ENCODE measurements around the gene GTSF1L. TPM values are rescaled to one million over a fixed set of nuclear protein-coding genes. Genes with fewer than 3 reads are reported as not detected.
A peak's percentile ranks its signal among the peaks of the same experiment; 100 is the strongest.

Gene GTSF1L
- total RNA-seq, 1 donor from 2014 or later, result not detected

DNA sequence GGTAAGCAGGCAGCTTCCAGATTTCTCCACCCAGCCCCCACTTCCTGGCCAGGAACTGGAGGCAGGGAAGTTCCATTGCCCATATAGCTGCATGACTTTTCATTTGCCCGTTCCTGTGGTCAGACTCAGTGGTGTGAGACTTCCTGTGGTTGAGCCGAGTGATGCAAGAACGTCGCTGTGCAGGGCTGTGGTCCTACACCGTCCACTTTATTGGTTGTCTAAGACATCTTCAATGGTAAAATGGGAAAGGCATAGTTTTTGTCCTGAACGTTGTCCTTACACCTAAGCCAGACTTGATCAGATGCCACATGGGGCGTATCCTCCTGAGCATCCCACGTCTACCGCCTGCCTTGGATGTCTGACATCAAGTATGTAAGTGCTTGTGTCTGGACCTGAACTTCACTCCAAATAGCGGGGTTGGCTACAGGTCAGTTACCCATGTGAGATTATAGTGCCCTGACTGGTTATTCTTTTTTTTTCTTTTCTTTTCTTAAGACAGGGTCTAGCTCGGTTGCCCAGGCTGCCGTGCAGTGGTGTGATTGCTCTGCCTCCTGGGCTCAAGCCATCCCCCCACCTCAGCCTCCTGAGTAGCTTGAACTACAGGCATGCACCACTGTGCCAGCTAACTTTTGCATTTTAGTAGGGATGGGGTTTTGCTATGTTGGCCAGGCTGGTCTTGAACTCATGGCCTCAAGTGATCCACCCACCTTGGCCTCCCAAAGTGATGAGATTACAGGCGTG, 25.9 kb upstream of the GTSF1L start:
- DNase-seq, result peak; percentile 82
- intact Hi-C loops (cut with micrococcal nuclease), result loop anchor here (5.0 kb wide), 4 partner anchors 70 to 1215 kb away; partner anchors contain the start of genes SRSF6 and STK4
- peaks cover 6% of the 10 kb centered on the region for H3K36me3 Mint-ChIP-seq (ENCODE audit: low read depth)

DNA sequence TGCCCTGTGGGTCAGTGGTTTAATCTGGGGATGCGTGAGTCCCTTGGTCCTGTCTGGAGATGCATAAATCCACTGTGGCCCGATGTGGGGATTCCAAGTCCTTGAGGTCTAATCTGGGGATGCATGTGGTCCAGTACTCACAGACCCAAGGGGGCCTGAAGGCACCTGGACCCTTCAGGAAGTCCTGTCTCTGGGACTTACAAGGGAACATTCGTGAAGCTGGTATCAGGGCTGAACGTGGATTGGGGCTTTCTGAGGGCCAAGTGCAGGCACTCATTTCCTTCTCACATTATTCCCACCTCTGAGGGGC, 25.2 kb upstream of the GTSF1L start:
- H3K4me3 Mint-ChIP-seq, result peak overlapping the region; percentile 53
- intact Hi-C loops (cut with micrococcal nuclease), result loop anchor here (5.0 kb wide), 4 partner anchors 70 to 1215 kb away; partner anchors contain the start of genes SRSF6 and STK4
- peak overlapping the region; percentile 98 for H3K27ac Mint-ChIP-seq
- no peaks in the 10 kb centered on the region for H3K9me3 Mint-ChIP-seq
- peaks cover 6% of the 10 kb centered on the region for H3K36me3 Mint-ChIP-seq (ENCODE audit: low read depth)
- H3K27me3 Mint-ChIP-seq, result no peaks in the 10 kb centered on the region
- DNase-seq, result no peak
- peaks cover 46% of the 10 kb centered on the region for H3K4me1 Mint-ChIP-seq

More for the DNA sequence above, 25.9 kb upstream of the GTSF1L start:
- Mint-ChIP-seq H3K4me3 (peak overlapping the region; percentile 53), H3K27ac (peak overlapping the region; percentile 98), H3K9me3 (no peaks in the 10 kb centered on the region), H3K4me1 (peaks cover 44% of the 10 kb centered on the region), H3K27me3 (no peaks in the 10 kb centered on the region)

DNA sequence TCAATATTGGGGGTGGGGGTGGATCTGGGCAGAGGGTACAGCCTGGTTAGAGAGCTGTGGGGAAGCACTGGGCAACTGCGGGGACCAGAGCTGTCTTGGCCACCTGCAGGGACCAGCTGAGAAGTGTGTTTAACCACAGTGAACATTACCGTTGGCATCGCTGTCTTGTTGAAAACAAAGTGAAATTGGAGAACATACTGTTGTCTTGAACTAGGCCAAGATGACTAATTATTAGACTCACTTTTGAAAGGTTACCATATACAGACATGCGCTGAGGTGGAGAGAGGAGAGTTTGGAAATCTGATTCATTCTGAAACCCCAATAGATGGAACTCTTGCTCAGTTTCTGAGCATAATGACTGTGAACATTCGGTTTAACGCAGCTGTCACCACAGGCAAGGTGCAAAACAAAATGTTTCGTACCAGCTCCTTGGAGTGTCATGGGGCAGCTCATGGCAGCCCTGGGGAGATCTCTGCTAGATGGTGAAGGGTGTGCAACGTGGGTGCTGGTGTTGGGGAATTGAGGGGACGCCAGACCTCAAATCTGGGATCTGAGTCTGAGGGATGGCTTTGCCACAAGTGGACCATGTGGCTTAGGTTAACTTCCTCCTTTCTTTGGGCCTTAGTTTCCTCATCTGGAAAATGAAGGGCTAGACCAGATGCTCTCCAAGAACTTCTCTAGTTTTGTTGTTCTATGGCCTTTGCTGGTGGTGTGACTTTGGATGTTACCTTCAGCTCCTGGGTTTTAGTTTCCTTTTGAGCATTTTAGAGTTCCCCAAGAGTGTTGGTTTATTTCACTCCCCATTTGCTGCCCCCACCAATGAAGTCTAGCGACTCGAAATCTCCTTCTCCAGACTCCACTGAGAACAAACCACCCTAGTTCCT, 24.6 kb upstream of the GTSF1L start:
- intact Hi-C loops (cut with micrococcal nuclease), result loop anchor here (1.0 to 5.0 kb wide), 13 partner anchors 15 to 1216 kb away; partner anchors contain the start of genes SRSF6 and STK4
- peaks cover 6% of the 10 kb centered on the region for H3K36me3 Mint-ChIP-seq (ENCODE audit: low read depth)
- peak overlapping the region; percentile 53 for H3K4me3 Mint-ChIP-seq
- peak overlapping the region; percentile 98 for H3K27ac Mint-ChIP-seq
- DNase-seq, result peak; percentile 90
- H3K9me3 Mint-ChIP-seq, result no peaks in the 10 kb centered on the region
- peaks cover 50% of the 10 kb centered on the region for H3K4me1 Mint-ChIP-seq
- H3K27me3 Mint-ChIP-seq, result no peaks in the 10 kb centered on the region

DNA sequence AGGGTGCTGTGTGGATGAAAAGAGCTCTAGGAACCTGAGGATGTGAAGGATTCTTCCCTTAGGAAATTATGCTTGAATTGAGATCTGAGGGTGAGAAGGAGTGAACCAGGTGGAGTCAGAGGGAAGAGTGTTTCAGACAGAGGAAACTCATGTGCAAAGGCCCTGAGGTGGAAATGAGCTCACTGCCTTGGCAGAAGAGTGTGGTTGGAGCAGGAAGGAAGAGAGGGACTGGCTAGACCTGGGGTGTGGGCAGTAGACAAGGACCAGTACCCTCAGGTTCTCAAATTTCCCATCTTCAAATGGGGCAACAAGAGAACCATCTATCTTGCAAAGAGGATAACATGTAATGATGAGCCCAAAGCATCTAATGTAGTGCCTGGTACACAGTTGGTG, 24.0 kb upstream of the GTSF1L start:
- H3K36me3 Mint-ChIP-seq (ENCODE audit: low read depth), result peaks cover 6% of the 10 kb centered on the region
- intact Hi-C loops (cut with micrococcal nuclease), result loop anchor here (1.0 to 5.0 kb wide), 13 partner anchors 14 to 1217 kb away; partner anchors contain the start of genes SRSF6 and STK4
- peaks cover 52% of the 10 kb centered on the region for H3K4me1 Mint-ChIP-seq
- no peak for DNase-seq
- peak overlapping the region; percentile 98 for H3K27ac Mint-ChIP-seq
- no peaks in the 10 kb centered on the region for H3K9me3 Mint-ChIP-seq
- H3K27me3 Mint-ChIP-seq, result no peaks in the 10 kb centered on the region
- peak overlapping the region; percentile 53 for H3K4me3 Mint-ChIP-seq

DNA sequence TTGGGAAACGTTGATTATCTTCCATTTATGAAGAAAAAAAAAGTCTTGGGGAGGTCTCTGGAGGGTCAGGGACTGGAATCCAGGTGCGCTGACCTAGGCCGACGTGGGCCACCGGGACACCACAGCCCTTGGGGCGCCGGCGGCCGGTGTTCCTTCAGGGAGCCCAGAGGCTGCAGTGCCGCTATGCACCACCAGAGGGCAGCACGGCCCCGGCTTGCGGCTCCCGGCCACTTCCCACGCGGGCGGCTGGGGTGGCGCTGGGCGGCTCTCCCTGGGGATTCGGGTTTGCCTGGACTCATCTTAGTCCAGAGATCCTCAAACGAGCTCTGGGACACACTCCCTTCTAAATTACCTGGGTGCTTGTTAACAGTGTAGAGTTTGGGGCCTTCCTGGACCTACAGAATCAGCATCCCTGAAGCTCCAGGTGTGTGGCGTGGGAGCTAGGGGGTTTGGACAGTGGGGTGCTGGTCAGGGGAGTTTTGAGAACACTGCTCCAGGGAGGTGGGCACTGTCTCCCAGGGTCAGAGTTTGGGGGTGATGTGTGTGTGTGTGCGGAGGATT, 23.0 kb upstream of the GTSF1L start:
- Mint-ChIP-seq H3K4me1 (peaks cover 52% of the 10 kb centered on the region), H3K4me3 (peak overlapping the region; percentile 38)

DNA sequence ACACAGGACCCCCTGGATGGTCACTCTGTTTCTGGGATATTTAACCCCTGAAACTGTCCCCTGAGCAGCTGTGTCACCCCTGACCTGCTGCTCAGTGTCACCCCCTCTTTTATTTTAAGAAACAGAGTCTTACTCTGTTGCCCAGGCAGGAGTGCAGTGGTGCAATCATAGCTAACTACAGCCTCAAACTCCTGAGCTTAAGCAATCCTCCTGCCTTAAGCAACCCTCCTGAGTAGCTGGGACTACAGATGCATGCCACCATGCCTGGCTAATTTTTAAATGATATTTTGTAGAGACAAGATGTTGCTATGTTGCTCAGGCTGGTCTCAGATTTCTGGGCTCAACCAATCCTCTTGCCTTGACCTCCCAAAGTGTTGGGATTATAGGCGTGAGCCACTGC, 21.5 kb upstream of the GTSF1L start:
- H3K27ac Mint-ChIP-seq, result no peak overlapping the region
- peaks cover 46% of the 10 kb centered on the region for H3K4me1 Mint-ChIP-seq

More for the DNA sequence above, 23.0 kb upstream of the GTSF1L start:
- no peaks in the 10 kb centered on the region for H3K27me3 Mint-ChIP-seq
- intact Hi-C loops (cut with micrococcal nuclease), result loop anchor here (1.0 to 5.0 kb wide), 9 partner anchors 27 to 1217 kb away; partner anchors contain the start of genes SRSF6 and STK4
- H3K27ac Mint-ChIP-seq, result peak overlapping the region; percentile 88
- peak; percentile 95 for DNase-seq
- H3K36me3 Mint-ChIP-seq (ENCODE audit: low read depth), result peaks cover 6% of the 10 kb centered on the region
- H3K9me3 Mint-ChIP-seq, result no peaks in the 10 kb centered on the region

DNA sequence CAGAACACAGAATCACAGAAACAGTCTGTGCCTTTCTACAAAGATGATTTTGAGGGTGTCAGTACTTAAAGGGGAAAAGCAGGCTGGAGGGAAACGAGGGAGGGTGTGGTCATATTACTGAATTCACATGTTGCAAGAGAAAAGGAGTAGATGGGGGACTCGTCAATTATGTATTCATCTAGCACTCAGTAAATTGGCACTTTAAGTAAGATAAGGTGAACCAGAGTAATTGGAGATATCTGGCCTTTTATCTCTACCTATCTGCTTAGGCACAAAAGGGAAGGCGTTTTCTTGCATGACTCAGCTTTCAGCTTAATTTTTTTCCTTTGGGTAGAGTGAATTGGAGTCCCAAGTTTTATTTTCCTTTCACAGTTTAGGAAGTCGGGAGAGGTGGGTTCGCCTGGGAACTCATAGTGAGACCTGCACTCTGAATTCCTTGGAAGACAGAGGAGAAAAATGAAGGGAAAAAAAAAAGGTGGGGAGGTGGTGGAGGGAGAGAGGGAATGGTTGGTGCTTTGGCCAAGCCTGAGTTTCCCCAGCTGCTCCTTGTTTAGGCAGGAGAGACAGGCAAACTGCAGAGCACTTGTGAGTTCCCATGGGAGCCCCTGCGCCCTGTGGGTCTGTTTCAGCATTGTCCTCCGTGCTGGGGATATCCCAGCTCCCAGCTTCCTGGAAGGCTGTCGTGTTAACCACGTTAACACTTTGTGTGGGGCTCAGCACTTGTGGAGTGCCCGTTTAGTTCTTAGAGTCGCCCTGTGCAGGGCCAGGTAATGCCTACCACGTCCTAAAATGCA, 19.7 kb upstream of the GTSF1L start:
- H3K4me3 Mint-ChIP-seq, result no peak overlapping the region
- peaks cover 9% of the 10 kb centered on the region for H3K27me3 Mint-ChIP-seq
- peak overlapping the region; percentile 11 for H3K27ac Mint-ChIP-seq
- no peak for DNase-seq
- intact Hi-C loops (cut with micrococcal nuclease), result no loop called here
- peaks cover 33% of the 10 kb centered on the region for H3K4me1 Mint-ChIP-seq
- peaks cover 3% of the 10 kb centered on the region for H3K9me3 Mint-ChIP-seq
- peaks cover 1% of the 10 kb centered on the region for H3K36me3 Mint-ChIP-seq (ENCODE audit: low read depth)

More for the DNA sequence above, 21.5 kb upstream of the GTSF1L start:
- intact Hi-C loops (cut with micrococcal nuclease), result no loop called here
- H3K27me3 Mint-ChIP-seq, result peaks cover 2% of the 10 kb centered on the region
- no peaks in the 10 kb centered on the region for H3K9me3 Mint-ChIP-seq
- peaks cover 1% of the 10 kb centered on the region for H3K36me3 Mint-ChIP-seq (ENCODE audit: low read depth)
- H3K4me3 Mint-ChIP-seq, result no peak overlapping the region
- no peak for DNase-seq

DNA sequence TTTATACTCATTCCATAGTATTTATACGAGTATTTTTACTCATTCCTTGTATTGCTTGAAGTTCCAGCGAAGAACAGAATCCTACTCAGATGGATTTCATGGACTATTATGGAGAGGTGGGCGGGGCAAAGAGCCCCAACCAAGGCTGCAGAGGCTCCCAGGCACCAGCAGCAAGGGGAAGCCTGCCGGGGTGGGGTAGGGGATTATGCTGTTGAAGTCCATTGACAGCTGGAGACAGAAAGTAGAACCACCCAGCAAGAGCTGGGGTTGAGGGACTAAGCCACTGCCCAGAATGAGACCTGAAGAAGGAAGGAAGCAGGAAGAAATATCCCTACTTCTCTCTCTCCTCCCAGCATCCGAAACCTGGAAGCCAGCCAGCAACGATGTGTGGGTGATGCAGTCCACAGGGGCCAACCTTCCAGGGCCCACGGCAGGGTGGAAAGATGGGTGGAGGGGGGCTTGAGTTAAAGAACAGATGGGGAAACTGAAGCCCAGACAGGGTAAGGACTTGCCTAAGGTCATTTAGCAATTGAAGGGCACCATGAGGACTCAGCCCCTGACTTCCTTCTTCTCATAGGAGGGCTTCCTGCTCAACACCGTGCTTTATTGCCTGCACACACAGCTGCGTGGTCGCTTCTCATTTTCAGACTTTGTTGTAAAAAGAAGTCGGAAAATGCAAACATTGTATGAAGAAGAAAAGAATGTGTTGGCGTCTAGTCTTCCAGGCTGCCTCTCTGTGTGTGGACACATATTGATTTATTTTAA, 18.3 kb upstream of the GTSF1L start:
- peaks cover 20% of the 10 kb centered on the region for H3K4me1 Mint-ChIP-seq
- H3K36me3 Mint-ChIP-seq (ENCODE audit: low read depth), result no peaks in the 10 kb centered on the region
- H3K9me3 Mint-ChIP-seq, result peaks cover 3% of the 10 kb centered on the region
- intact Hi-C loops (cut with micrococcal nuclease), result no loop called here
- DNase-seq, result no peak
- H3K27ac Mint-ChIP-seq, result no peak overlapping the region
- H3K4me3 Mint-ChIP-seq, result no peak overlapping the region
- peaks cover 9% of the 10 kb centered on the region for H3K27me3 Mint-ChIP-seq

DNA sequence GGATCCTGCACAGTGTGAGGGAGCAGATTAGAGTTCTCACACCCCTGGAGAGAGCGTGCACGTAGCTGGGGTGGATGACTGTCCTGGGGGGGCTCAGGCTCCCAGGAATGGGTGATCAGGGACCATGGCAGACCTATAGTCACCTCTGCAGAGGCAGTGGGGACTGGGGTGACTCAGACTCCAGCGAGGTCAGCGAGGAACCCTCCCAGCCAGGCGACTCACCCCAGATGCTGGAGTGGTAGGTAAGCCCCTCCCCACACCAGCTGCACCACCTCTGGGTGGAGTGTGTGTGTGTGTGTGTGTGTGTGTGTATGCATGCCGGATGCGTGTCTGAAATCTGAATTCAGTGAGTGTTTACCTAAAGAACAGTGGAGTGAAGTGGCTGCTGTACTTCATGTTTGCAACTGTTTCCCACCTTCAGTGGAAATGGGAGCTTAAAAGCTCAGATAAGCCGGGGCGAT, 17.4 kb upstream of the GTSF1L start:
- Mint-ChIP-seq H3K4me1 (peaks cover 13% of the 10 kb centered on the region), H3K4me3 (no peak overlapping the region), H3K27ac (no peak overlapping the region), H3K27me3 (peaks cover 9% of the 10 kb centered on the region), H3K36me3 (ENCODE audit: low read depth) (no peaks in the 10 kb centered on the region), H3K9me3 (peaks cover 3% of the 10 kb centered on the region)
- no peak for DNase-seq
- intact Hi-C loops (cut with micrococcal nuclease), result no loop called here

DNA sequence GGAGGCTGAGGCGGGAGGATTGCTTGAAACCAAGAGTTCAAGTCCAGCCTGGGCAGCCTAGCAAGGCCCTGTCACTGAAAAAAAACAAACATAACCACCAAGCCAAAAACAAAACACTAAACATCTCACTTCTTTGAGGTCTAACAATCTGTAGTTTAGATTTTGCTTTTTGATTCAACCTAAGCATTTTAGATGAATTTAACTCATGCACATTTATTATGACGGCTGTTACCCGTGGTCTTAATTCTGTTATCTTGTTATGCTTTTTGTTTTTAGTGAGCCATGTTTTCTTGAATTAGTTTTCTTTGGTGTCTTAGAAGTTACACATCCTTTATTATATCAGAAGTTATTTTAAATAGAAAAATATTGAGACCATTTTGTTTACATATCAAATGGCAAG, 13.8 kb upstream of the GTSF1L start:
- intact Hi-C loops (cut with micrococcal nuclease), result no loop called here
- H3K4me1 Mint-ChIP-seq, result peaks cover 17% of the 10 kb centered on the region
- DNase-seq, result no peak

DNA sequence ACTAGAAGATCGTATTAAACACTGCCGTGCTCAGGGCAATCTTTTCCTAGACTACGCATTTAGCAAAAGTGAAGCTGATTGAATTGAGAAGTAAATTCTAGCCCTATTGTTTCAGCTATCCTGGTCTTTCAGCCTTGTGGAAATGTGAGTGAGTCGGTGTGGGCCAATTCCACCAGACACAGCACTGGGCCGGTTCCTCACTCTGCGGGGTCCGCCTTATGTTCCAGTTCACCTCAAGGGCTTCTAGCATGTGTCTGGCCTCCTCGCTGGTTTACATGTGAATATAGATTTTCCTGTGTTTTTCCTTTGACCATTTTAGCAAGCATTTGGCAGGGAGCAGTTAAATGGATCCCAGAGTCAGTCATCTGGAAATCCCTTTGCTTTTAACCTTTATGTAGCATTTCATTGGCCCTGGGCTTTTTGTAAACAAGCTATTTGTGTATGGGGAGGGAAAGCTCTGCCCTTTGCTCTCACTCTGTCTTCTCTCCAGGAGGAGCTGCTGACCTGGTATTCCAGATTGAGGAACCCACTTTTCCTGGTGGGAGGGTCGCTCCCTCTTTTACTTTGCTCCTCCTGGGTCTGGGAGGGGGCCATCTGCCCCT, 12.4 kb upstream of the GTSF1L start:
- Mint-ChIP-seq H3K9me3 (peaks cover 3% of the 10 kb centered on the region), H3K27me3 (peaks cover 9% of the 10 kb centered on the region), H3K27ac (no peak overlapping the region), H3K36me3 (ENCODE audit: low read depth) (no peaks in the 10 kb centered on the region), H3K4me1 (peaks cover 17% of the 10 kb centered on the region), H3K4me3 (no peak overlapping the region)
- no peak for DNase-seq
- intact Hi-C loops (cut with micrococcal nuclease), result no loop called here

More for the DNA sequence above, 13.8 kb upstream of the GTSF1L start:
- H3K4me3 Mint-ChIP-seq, result no peak overlapping the region
- H3K9me3 Mint-ChIP-seq, result peaks cover 3% of the 10 kb centered on the region
- H3K27ac Mint-ChIP-seq, result no peak overlapping the region
- H3K27me3 Mint-ChIP-seq, result peaks cover 9% of the 10 kb centered on the region
- no peaks in the 10 kb centered on the region for H3K36me3 Mint-ChIP-seq (ENCODE audit: low read depth)

DNA sequence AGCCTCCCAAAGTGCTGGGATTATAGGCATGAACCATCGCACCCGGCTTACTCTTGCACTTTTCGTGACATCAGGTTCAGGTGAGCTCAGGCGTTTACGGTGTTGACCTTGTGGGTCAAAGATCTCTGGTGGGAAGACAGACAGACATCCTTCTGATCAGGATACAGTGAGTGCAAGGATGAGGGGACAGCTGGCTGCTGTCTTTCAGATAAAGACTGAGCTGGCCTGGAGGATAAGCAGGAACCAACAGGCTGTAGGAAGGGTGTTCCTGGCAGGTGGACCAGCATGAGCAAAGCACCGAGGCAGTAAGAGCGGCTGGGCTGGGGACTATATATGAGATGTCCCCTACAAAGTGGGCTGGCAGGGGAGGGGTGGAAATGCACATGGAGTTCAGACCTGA, 11.1 kb upstream of the GTSF1L start:
- Mint-ChIP-seq H3K9me3 (peaks cover 3% of the 10 kb centered on the region), H3K27me3 (peaks cover 4% of the 10 kb centered on the region), H3K27ac (peak overlapping the region; percentile 70), H3K4me1 (peaks cover 24% of the 10 kb centered on the region), H3K4me3 (no peak overlapping the region), H3K36me3 (ENCODE audit: low read depth) (no peaks in the 10 kb centered on the region)
- DNase-seq, result no peak
- intact Hi-C loops (cut with micrococcal nuclease), result loop anchor here (2.0 kb wide), 1 partner anchor 15 kb away; no protein-coding TSS in a partner anchor

Data from activated CD4-positive, alpha-beta T cell treated with anti-CD3 and anti-CD28 coated beads, Interleukin-2, amount 10 ng/mL, durations not matched to agents 24 days and 14 days (primary cell).